Kidney (tissue), 14 donors: ENCODE results near the gene FAM241A. TPM values are rescaled to one million over a fixed set of nuclear protein-coding genes. Genes with fewer than 3 reads are reported as not detected.

Source experiments
- DNase-seq, 5 donors: peaks; one replicate each; pipeline ENCODE4 v3.0.0-alpha.2; 2013 to 2020
- FAIRE-seq: peaks from 2 replicates; lab custom pipeline; 2012; peaks lifted over from hg19 to GRCh38; lab: Jason Lieb, UNC
- H3K27ac ChIP-seq, 2 donors: one replicate each; pipeline ENCODE4 v1.7.0; 2013; ENCODE audit warnings: low read depth in 2 of 2, low read length in 2 of 2, inconsistent platforms in 1 of 2
- H3K27me3 ChIP-seq: one replicate; pipeline ENCODE4 v1.7.1; 2013; ENCODE audit warnings: low read length, inconsistent platforms; ENCODE audit not compliant: control insufficient read depth, insufficient read depth
- H3K36me3 ChIP-seq, 3 donors: one replicate each; pipeline versions ENCODE4 v1.7.0 to v1.7.1; 2013; ENCODE audit warnings: low read length in 3 of 3, control low read depth in 1 of 3, inconsistent platforms in 1 of 3; ENCODE audit not compliant: insufficient read depth in 3 of 3, control insufficient read depth in 2 of 3
- H3K4me1 ChIP-seq, 3 donors: one replicate each; pipeline versions ENCODE4 v1.7.0 to v1.7.1; 2013; ENCODE audit warnings: low read length in 3 of 3, inconsistent platforms in 1 of 3, low read depth in 1 of 3; ENCODE audit not compliant: control insufficient read depth in 2 of 3, insufficient read depth in 2 of 3
- H3K4me3 ChIP-seq, 3 donors: one replicate each; pipeline versions ENCODE4 v1.7.0 to v1.8.1; 2013; ENCODE audit warnings: low read length in 3 of 3, control low read depth in 1 of 3, inconsistent platforms in 1 of 3
- H3K9ac ChIP-seq, 3 donors: one replicate each; pipeline versions ENCODE4 v1.7.0 to v1.7.1; 2013; ENCODE audit warnings: low read length in 3 of 3, control low read depth in 1 of 3, inconsistent platforms in 1 of 3
- H3K9me3 ChIP-seq, 3 donors: one replicate each; pipeline versions ENCODE4 v1.7.0 to v1.7.1; 2013; ENCODE audit warnings: low read length in 3 of 3, control low read depth in 1 of 3, inconsistent platforms in 1 of 3; ENCODE audit not compliant: control insufficient read depth in 2 of 3, insufficient read depth in 1 of 3
- intact Hi-C: fragments of 100-400 bp; cut with DNase I; formaldehyde crosslinking; loops from one replicate; pipeline ENCODE4 v1.11.1; 2022
- polyA plus RNA-seq: library from polyadenylated mRNA; stranded (reverse); fragments of 350-450 nt; fragmentation: Illumina TruSeq; extraction: RNeasy Lipid Tissue Mini Kit (QIAGEN cat#74804); gene quantifications from one replicate; pipeline ENCODE4 v1.2.3, GENCODE V29; 2014; ENCODE audit warnings: low read depth, low replicate concordance; ENCODE audit not compliant: insufficient read depth
- total RNA-seq: library from RNA; stranded (reverse); fragmentation: NEBNext Ultra II Directional; extraction: Animal tissue kit (Norgen Biotek cat#: 25700); gene quantifications from one replicate; pipeline ENCODE4 v1.2.1, GENCODE V29; 2021
- TF ChIP-seq, protein P1 (sequence below): IDR thresholded peaks from 3 replicates; pipeline ENCODE4 v1.5.1; 2012; ENCODE audit warnings: mild to moderate bottlenecking, moderate library complexity, borderline replicate concordance; ENCODE audit not compliant: insufficient read depth; ENCODE audit errors: extremely low read depth
- donor health status: control.
- donor health status: control.
- donor health status: control.
- donor health status: control.
- donor health status: control.
- donor health status: DM: yes; HTN: yes; CAD: no.
- donor health status: Normal renal cell carcinoma (clear cell type).

The FAM241A gene
- total and polyA plus RNA-seq, 2 donors from 2014 or later, result 1.9 to 2.9 TPM

DNA sequence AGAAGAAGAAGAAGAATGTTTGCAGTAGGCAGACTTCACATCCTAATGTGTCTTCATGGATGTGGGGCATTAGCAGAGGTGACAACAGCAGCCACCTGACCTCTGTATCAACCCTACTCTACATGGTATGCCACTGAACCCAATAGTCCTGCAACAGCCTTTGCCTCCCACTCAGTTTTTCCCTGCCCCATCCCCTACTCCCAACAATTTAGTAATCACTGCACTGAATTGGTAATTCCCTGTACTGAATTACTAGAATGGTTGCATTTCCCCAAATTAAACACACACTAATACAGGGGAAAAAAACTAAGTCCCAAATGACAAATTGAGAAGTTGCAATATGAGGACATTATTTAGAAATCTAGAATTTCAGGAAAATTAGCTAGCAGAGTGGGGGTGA lies 31.4 kb upstream of the FAM241A start:
- no peak overlapping the region for H3K27ac ChIP-seq
- no peak overlapping the region for H3K4me3 ChIP-seq
- H3K36me3 ChIP-seq, result no peaks in the 10 kb centered on the region
- no peaks in the 10 kb centered on the region for H3K4me1 ChIP-seq
- TF ChIP-seq, protein P1, sequence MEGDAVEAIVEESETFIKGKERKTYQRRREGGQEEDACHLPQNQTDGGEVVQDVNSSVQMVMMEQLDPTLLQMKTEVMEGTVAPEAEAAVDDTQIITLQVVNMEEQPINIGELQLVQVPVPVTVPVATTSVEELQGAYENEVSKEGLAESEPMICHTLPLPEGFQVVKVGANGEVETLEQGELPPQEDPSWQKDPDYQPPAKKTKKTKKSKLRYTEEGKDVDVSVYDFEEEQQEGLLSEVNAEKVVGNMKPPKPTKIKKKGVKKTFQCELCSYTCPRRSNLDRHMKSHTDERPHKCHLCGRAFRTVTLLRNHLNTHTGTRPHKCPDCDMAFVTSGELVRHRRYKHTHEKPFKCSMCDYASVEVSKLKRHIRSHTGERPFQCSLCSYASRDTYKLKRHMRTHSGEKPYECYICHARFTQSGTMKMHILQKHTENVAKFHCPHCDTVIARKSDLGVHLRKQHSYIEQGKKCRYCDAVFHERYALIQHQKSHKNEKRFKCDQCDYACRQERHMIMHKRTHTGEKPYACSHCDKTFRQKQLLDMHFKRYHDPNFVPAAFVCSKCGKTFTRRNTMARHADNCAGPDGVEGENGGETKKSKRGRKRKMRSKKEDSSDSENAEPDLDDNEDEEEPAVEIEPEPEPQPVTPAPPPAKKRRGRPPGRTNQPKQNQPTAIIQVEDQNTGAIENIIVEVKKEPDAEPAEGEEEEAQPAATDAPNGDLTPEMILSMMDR, result no peak
- H3K9ac ChIP-seq, result no peak overlapping the region
- DNase-seq (no peak), FAIRE-seq (no peak)
- H3K9me3 ChIP-seq, result no peaks in the 10 kb centered on the region
- no peaks in the 10 kb centered on the region for H3K27me3 ChIP-seq
- intact Hi-C loops, result no loop called here

DNA sequence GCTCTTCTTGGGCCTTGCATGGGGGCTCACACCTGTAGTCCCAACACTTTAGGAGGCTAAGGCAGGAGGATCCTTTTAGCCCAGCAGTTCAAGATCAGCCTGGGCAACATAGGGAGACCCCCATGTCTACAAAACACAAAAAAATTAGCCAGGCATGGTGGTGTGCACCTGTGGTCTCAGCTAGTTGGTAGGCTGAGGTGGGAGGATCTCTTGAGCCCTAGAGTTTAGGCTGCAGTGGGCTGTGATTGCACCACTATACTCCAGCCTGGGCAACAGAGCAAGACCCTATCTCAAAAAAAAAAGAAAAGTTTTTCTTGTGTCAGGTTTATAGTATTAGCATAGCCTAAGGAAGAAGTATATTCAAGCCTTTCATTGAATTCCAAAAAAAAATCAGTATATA lies 30.8 kb upstream of the FAM241A start:
- no peak overlapping the region for H3K27ac ChIP-seq

DNA sequence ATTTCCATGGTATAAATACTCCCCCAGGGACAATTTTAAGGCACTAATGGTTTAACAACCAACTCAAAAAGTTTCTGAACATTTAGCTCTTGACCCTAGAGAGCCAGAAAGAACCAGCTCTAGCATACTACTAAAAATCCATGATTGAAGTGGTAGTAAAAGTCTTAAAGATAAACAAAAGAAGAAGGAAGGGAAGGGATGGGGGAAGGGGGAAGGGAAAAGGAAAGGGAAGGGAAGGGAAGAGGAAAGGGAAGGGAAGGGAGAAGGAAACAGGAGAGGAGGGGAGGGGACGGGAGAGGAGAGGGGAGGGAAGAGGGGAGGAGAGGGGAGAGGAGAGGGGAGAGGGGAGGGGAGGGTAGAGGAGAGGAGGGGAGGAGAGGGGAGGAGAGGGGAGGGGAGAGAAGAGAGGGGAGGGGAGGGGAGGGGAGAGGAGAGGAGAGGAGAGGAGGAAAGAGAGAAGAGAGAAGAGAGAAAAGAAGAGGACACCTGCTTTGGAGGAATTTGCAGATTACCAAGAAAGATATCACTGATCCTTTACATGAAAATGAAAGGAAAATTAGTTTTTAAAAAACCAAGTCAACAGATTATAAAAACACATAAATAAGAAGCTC lies 26.4 kb upstream of the FAM241A start:
- Histone ChIP-seq H3K9me3 (no peaks in the 10 kb centered on the region), H3K27ac (no peak overlapping the region), H3K27me3 (no peaks in the 10 kb centered on the region), H3K4me3 (no peak overlapping the region), H3K9ac (no peak overlapping the region), H3K4me1 (no peaks in the 10 kb centered on the region), H3K36me3 (no peaks in the 10 kb centered on the region)
- DNase-seq (no peak), FAIRE-seq (no peak)
- intact Hi-C loops, result no loop called here
- TF ChIP-seq, protein P1, result no peak

More for the DNA sequence above, 30.8 kb upstream of the FAM241A start:
- Histone ChIP-seq H3K4me3 (no peak overlapping the region), H3K9ac (no peak overlapping the region), H3K9me3 (no peaks in the 10 kb centered on the region), H3K27me3 (no peaks in the 10 kb centered on the region), H3K36me3 (no peaks in the 10 kb centered on the region), H3K4me1 (no peaks in the 10 kb centered on the region)
- TF ChIP-seq, protein P1, result no peak
- DNase-seq (no peak), FAIRE-seq (no peak)
- intact Hi-C loops, result no loop called here

DNA sequence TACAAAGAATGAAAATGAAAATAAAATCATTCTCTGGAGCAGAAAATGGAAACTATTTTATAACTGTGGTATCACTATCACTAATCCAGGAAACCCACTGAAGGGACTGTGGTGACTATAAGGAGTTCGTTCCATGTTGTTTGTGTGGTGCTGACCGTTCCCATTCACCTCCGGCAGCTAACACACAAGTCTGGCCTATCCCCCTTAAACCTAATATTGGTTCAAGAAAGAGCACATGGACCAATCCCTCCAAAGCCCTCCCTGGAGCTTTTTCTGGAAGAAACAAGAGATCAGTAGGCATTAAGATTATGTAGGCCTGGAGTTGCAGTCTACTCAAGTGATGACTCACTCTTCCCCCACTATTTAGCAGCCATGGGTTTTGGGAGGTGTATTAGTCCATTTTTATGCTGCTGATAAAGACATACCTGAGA lies 25.9 kb upstream of the FAM241A start:
- no peaks in the 10 kb centered on the region for H3K36me3 ChIP-seq
- DNase-seq (no peak), FAIRE-seq (no peak)
- H3K4me3 ChIP-seq, result no peak overlapping the region
- H3K27ac ChIP-seq, result no peak overlapping the region
- intact Hi-C loops, result no loop called here
- TF ChIP-seq, protein P1, result no peak
- H3K27me3 ChIP-seq, result no peaks in the 10 kb centered on the region
- H3K9me3 ChIP-seq, result no peaks in the 10 kb centered on the region
- no peaks in the 10 kb centered on the region for H3K4me1 ChIP-seq
- no peak overlapping the region for H3K9ac ChIP-seq
